Suprapubic skin (tissue), 4 donors: ENCODE measurements around the gene SRGAP1.

Source experiments
- POLR2A ChIP-seq, 2 donors: fragments of 450-650 bp; IDR thresholded peaks; one replicate each; pipeline ENCODE4 v1.6.1; 2017; ENCODE audit warnings: antibody characterized with exemption in 2 of 2, mild to moderate bottlenecking in 2 of 2, moderate library complexity in 2 of 2
- POLR2AphosphoS5 ChIP-seq, 3 donors: sonication (generic); formaldehyde crosslinking; IDR thresholded peaks; one replicate each; pipeline ENCODE4 v1.6.1; 2017; ENCODE audit warnings: antibody characterized with exemption in 3 of 3
- TF ChIP-seq, protein P1 (sequence below), 2 donors: fragments of 200-600 bp in 1 of 2; fragments of 450-650 bp in 1 of 2; sonication (generic) in 1 of 2; IDR thresholded peaks; one replicate each; pipeline ENCODE4 v1.5.1; 2016 to 2019; ENCODE audit warnings: antibody characterized with exemption in 2 of 2, mild to moderate bottlenecking in 1 of 2, moderate library complexity in 1 of 2

DNA sequence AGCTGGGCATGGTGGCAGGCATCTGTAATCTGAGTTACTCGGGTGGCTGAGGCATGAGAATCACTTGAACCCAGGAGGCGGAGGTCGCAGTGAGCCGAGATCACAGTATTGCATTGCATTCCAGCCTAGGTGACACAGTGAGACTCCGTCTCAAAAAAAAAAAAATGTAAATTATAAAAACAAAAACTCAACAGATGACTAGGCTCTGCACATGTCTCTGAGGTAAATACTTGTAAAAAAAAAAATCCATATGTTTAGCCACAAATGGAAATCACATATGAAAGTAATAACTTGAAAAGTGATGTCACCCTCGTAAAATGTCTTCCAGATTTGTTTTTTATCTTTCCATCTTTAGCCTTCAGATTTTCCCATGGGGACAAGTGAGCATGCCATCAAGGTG lies 292.6 kb downstream of the SRGAP1 start:
- TF ChIP-seq, protein P1, sequence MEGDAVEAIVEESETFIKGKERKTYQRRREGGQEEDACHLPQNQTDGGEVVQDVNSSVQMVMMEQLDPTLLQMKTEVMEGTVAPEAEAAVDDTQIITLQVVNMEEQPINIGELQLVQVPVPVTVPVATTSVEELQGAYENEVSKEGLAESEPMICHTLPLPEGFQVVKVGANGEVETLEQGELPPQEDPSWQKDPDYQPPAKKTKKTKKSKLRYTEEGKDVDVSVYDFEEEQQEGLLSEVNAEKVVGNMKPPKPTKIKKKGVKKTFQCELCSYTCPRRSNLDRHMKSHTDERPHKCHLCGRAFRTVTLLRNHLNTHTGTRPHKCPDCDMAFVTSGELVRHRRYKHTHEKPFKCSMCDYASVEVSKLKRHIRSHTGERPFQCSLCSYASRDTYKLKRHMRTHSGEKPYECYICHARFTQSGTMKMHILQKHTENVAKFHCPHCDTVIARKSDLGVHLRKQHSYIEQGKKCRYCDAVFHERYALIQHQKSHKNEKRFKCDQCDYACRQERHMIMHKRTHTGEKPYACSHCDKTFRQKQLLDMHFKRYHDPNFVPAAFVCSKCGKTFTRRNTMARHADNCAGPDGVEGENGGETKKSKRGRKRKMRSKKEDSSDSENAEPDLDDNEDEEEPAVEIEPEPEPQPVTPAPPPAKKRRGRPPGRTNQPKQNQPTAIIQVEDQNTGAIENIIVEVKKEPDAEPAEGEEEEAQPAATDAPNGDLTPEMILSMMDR (IDR thresholded peaks at IDR 0.05) = no peak
- TF ChIP-seq POLR2AphosphoS5 (IDR thresholded peaks at IDR 0.05) = no peak
- no peak for TF ChIP-seq POLR2A (IDR thresholded peaks at IDR 0.05)
